Inflammatory macrophage treated with lipopolysaccharide for 4 hours (primary cell): Measurements from ENCODE around the gene AMY2B.
A peak's percentile ranks its signal among the peaks of the same experiment; 100 is the strongest.
"Not testable (repeated sequence)": the region's sequence is repeated elsewhere in the genome, so short reads cannot be mapped to it uniquely, and the experiment has no call there.

Experiments
- DNase-seq: peaks from one replicate; pipeline ENCODE4 v3.0.0-alpha.2; 2020

Gene AMY2B

DNA sequence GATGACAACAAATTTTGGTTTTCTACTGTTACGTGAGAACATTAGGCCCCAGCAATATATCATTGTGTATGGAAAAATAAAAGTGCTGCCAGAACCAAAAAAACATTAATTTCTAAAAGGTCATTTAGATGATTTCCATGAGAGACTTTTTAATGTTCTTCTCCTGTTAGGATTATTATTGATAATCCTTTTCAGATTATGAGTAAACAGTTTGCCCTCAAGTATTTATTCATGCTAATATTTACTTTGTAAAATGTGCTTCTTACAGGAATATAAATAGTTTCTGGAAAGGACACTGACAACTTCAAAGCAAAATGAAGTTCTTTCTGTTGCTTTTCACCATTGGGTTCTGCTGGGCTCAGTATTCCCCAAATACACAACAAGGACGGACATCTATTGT lies at the start of gene AMY2B:
TSS of gene AMY2B (plus strand) at position 301 of the 400 bp plus-strand sequence. CDS start at position 315, 14 bp downstream.
- DNase-seq = not testable (repeated sequence)

- DNase-seq = no peak
These were observed 48.0 kb upstream of the AMY2B start for GRCh38 chr1:103523346-103523745.

DNA sequence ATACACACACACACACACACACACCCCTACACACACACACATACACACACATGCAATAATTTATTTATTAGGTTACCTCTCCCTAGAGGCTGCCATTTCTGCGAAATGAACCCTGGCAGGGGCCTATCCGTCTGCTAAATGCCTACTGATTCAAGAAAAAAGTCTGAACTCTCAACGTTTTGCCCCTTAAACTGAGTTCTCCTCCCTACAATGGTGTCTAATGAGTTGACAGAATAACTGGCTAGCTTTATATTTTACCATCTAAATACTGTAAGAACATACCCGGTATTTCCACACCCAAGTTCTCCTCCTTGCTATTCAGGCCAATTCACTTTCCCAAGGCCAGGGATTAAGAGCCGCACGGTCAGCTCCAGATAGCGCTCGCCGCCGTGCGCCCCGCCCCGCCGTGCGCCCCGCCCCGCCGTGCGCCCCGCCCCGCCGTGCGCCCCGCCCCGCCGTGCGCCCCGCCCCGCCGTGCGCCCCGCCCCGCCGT lies 46.2 kb upstream of the AMY2B start:
- peak; percentile 64 for DNase-seq

DNA sequence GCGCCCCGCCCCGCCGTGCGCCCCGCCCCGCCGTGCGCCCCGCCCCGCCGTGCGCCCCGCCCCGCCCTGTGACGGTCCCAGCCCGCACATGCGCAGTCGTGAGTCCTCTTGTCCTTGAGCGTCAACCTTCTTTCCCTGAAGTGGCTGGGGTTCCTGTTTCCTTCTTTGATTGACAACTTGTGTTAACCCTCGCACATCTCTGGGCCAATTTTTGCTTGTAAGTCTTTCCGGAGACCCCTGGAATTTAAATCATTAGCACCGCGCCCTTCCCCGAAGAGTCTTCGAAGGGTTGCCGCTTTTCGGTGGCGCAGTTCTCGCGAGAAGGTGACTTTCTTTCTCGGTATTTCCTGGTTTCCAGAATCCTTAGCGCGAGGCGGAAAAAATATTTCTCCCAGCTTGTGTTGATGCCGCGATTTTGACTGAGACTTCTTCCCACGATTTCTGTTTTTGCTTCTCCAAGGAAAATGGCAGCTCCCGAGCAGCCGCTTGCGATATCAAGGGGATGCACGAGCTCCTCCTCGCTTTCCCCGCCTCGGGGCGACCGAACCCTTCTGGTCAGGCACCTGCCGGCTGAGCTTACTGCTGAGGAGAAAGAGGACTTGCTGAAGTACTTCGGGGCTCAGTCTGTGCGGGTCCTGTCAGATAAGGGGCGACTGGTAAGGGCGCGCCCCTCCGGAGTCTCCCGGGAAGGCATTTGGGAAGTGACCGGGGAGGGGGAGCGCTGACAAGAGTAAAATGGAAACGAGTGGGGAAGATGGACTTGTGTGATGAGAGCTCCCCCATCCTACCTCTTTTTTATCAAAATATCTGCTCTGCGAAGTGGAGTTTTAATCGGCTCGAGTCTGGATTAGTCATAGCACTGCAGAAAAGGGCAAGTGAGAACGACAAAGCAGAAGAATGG lies 45.5 kb upstream of the AMY2B start, which contains the start of gene RNPC3:
TSS of gene RNPC3 (plus strand) at position 93 of the 901 bp plus-strand sequence. CDS start at position 465, 372 bp downstream.
- peak; percentile 89 for DNase-seq

DNA sequence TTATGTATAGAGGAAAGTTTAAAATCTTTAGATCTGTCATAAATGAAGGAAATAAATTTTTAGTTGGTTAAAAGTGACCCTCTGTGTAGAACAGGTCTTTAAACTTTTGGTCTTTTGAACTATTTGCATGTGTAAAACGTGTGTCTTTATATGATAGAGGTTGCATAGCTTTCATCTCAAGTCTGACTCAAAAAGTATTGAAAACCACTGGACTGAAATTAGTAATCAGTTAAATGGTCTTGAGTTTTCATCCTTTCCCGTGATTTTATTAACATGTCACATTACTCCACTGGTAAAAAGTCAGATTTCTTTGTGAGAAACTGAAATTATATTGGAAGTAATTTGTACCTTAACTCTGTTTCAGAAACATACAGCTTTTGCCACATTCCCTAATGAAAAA lies 44.1 kb upstream of the AMY2B start:
- DNase-seq = no peak

- DNase-seq = no peak
These were observed 41.6 kb upstream of the AMY2B start for GRCh38 chr1:103529746-103530145.

DNA sequence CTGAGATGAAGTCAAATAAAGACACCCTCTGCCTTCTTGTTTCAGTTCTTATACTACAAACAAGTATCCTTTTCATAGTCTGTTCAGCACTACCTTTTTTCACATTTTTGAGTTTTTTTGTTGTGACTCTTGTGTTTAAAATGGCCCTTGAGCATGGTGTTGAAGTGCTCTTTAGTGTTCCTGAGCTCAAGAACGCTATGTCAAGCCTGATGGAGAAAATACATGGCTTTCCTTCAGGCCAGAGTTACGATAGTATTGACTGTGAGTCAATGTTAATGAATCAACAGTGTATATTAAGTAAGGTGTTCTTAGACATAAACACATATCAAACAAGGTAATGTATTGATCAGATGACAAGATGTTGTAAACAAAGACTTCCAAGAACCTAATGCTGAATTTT lies 33.2 kb upstream of the AMY2B start:
- no peak for DNase-seq

- no peak for DNase-seq
These were observed 30.0 kb upstream of the AMY2B start for GRCh38 chr1:103541431-103541830.

- DNase-seq = no peak
These were observed 24.9 kb upstream of the AMY2B start for GRCh38 chr1:103546496-103546895.

DNA sequence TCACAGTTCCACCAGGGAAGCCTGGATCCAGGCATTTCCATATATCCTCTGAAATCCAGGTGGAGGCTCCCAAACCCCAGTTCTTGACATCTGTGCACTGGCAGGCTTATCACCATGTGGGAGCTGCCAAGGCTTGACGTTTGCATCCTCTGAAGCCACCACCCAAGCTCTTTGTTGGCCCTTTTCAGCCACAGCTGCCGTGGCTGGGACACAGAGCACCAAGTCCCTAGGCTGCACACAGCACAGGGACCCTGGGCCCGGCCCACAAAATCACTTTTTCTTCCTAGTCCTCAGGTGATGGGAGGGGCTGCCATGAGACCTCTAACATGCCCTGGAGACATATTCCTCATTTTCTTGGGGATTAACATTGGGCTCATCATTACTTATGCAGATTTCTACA lies 23.5 kb upstream of the AMY2B start:
- DNase-seq = no peak

DNA sequence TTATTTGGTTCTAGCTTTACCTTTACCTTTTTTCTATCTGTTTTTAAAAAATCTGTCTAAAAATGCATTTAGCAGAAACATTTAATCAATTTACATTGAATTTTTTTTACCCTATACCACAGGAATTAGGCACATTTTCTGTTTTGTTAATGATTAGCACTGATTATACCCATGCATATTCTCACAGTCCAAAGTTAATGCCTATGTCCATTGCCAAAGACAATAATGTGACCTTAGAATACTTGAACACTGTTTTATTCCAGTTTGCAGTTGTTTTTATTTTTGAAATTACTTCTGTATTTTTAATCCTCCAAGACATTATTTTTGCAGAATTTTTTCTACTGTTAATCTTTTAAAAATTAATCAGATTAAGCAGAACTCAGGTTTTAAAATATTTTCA lies 11.0 kb upstream of the AMY2B start:
- DNase-seq = no peak

- DNase-seq = not testable (repeated sequence)
These were observed 10.3 kb upstream of the AMY2B start for GRCh38 chr1:103561124-103561523.

DNA sequence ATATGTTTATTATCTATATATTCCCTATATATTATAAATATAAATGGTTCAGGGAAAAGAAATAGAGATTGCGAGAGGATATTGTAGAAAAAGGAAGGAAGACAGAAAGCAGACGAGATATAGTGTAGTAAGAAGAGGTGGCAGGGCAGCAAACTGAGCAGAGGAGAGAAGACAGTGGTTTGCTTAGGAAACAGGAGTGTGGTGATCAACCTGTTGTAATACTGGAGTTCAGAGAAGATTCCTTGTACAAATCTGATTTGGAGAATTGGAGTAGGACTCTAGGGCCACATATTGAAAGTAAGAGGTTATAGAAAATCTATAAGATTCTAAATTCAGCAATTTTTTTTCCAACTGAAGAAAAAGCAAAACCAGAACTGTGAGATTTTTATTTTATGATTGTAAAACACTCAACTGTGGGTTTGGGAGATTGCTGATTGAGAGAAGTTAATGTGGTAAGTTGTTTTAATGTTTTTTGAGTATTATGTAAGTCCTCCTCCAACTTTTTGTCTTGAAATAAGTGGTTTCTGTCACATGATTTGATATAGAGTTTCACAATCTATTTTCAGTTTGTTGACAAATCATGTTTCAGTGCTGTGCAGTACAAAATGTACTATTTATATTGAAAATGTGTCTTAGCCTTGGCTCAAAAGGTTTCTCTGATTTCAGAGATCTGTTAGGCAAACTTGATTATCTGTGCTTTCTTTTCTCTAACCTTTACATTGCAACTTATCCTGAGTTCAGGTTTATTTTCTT lies 9.6 kb upstream of the AMY2B start:
- DNase-seq = peak; percentile 80

GRCh38 chr1:103563056-103563455 lies 8.3 kb upstream of the AMY2B start:
- DNase-seq = peak; percentile 88

GRCh38 chr1:103569493-103569892 lies 1.9 kb upstream of the AMY2B start:
- DNase-seq = no peak

DNA sequence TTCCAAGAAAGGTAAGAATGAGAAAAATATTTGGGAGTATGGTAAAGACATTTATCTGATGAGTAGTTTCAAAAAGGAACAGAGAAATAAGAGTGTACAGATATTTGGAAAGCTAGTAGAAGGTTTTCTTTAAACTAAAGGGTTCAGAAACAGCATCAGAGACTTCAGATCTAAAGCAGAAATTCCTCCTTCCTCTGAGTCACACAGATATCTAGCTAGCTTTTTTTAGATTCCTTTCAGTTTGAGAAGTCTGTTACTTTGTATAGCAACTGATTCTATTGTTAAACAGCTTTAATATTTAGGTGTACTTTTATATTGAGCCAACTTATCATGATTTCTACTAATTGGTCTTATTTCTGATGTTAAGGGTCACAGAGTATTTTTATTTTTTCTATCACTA lies 4.7 kb downstream of the AMY2B start:
- no peak for DNase-seq

DNA sequence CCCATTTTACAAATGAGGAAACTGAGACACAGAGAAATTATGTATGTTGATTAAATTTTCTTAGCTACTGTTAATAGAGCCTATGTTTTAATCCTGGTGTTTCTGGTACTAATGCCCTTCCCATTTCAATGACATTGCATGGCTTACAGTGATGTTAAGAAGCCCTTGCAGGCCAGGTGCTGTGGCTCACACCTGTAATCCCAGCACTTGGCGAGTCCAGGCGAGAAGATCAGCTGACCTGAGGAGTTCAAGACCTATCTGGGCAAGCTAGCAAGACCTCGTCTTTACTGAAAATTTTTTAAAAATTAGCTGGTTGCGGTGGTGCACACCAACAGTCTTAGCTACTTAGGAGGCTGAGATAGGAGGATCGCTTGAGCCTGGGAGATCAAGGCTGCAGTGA lies 5.4 kb downstream of the AMY2B start:
- not testable (repeated sequence) for DNase-seq

GRCh38 chr1:103582464-103582863 lies 11.1 kb downstream of the AMY2B start:
- DNase-seq = no peak

- no peak for DNase-seq
These were observed 12.5 kb downstream of the AMY2B start for GRCh38 chr1:103583887-103584286.

DNA sequence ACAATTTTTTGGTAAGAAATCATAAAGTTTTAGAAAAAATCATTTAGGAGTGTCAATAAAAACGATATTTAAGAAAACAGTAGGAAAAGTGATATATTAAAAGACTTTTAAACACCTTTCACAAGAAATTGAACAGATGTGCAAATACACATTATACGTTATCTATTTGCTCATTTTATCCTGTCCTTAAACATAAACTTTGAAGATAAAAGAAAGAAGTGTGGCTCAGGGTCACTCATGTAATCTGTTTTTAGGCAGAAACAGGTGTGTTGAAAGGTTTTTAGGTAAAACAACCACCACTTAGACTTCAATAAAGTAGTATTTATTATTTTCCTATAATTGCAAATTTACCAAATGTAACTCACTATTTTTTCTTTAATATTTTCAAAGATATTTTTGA lies 13.1 kb downstream of the AMY2B start:
- DNase-seq = no peak

- DNase-seq = not testable (repeated sequence)
These were observed 31.4 kb downstream of the AMY2B start for GRCh38 chr1:103602740-103603139.

- DNase-seq = no peak
These were observed 45.0 kb downstream of the AMY2B start for GRCh38 chr1:103616362-103616761.

DNA sequence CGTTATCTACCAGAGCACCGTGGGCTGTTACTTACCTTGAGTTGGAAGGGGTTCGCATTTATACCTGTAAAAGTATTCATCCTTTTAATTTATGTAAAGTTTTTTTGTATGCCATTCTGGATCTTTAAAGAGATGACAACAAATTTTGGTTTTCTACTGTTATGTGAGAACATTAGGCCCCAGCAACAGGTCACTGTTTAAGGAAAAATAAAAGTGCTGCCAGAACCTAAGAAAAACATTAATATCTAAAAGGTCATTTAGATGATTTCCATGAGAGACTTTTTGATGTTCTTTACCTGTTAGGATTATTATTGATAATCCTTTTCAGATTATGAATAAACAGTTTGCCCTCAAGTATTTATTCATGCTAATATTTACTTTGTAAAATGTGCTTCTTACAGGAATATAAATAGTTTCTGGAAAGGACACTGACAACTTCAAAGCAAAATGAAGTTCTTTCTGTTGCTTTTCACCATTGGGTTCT lies 45.6 kb downstream of the AMY2B start, which contains the start of gene AMY2A:
TSS of gene AMY2A (plus strand) at position 434 of the 484 bp plus-strand sequence. CDS start at position 448, 14 bp downstream.
- not testable (repeated sequence) for DNase-seq
